SK-N-SH (cell line): Measurements from ENCODE around the gene ZP2.

Experiments
- CTCF ChIP-seq: fragments of 200-600 bp; sonication (generic); IDR thresholded peaks from 2 replicates; pipeline ENCODE4 v1.6.1; 2017; ENCODE audit warnings: antibody characterized with exemption, mild to moderate bottlenecking, moderate library complexity
- EP300 ChIP-seq, 2 experiments: IDR thresholded peaks; 2 replicates each; pipeline versions ENCODE4 v1.4.0 to v1.6.1; 2012; ENCODE audit warnings: borderline replicate concordance in 1 of 2, low read depth in 1 of 2, low read length in 1 of 2
- FOSL2 ChIP-seq: IDR thresholded peaks from 2 replicates; pipeline ENCODE4 v1.4.0; 2012; ENCODE audit warnings: low read depth, mild to moderate bottlenecking, moderate library complexity, borderline replicate concordance
- JUND ChIP-seq: IDR thresholded peaks from 2 replicates; pipeline ENCODE4 v1.4.0; 2012
- MXI1 ChIP-seq: IDR thresholded peaks from 2 replicates; pipeline ENCODE4 v1.6.1; 2012; ENCODE audit warnings: mild to moderate bottlenecking, low read depth, low read length, improper control_type of control experiment
- PBX3 ChIP-seq: IDR thresholded peaks from 2 replicates; pipeline ENCODE4; 2012
- POLR2AphosphoS5 ChIP-seq: IDR thresholded peaks from 2 replicates; pipeline ENCODE4 v1.6.1; 2012; ENCODE audit warnings: low read depth, low read length
- REST ChIP-seq: IDR thresholded peaks from 2 replicates; pipeline ENCODE4 v1.6.1; 2012; ENCODE audit warnings: mild to moderate bottlenecking, low read depth, low read length, moderate library complexity

GRCh38 chr16:21164521-21165168 lies 46.7 kb downstream of the ZP2 start:
- TF ChIP-seq JUND (no peak), EP300 (IDR thresholded peaks at IDR 0.05; ENCODE audit: borderline replicate concordance in 1 of 2, low read depth in 1 of 2, low read length in 1 of 2) (no peak), CTCF (no peak), FOSL2 (no peak), POLR2AphosphoS5 (no peak), REST (no peak), PBX3 (no peak), MXI1 (no peak)
